PC-3 (cell line): ENCODE results near the gene PAOX.

Experiments used
- EZH2phosphoT487 ChIP-seq: fragments of 300-600 bp; sonication (generic); IDR thresholded peaks from 2 replicates; pipeline ENCODE4 v1.6.1; 2018; ENCODE audit warnings: mild to moderate bottlenecking, antibody characterized with exemption, low read length, borderline replicate concordance
- TF ChIP-seq, protein P1 (sequence below): fragments of 300-600 bp; sonication (generic); conservative IDR thresholded peaks from 2 replicates; pipeline ENCODE4 v1.5.1; 2017; ENCODE audit warnings: antibody characterized with exemption, low read depth, mild to moderate bottlenecking, low read length

- TF ChIP-seq, protein P1, sequence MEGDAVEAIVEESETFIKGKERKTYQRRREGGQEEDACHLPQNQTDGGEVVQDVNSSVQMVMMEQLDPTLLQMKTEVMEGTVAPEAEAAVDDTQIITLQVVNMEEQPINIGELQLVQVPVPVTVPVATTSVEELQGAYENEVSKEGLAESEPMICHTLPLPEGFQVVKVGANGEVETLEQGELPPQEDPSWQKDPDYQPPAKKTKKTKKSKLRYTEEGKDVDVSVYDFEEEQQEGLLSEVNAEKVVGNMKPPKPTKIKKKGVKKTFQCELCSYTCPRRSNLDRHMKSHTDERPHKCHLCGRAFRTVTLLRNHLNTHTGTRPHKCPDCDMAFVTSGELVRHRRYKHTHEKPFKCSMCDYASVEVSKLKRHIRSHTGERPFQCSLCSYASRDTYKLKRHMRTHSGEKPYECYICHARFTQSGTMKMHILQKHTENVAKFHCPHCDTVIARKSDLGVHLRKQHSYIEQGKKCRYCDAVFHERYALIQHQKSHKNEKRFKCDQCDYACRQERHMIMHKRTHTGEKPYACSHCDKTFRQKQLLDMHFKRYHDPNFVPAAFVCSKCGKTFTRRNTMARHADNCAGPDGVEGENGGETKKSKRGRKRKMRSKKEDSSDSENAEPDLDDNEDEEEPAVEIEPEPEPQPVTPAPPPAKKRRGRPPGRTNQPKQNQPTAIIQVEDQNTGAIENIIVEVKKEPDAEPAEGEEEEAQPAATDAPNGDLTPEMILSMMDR: no peak
- no peak for TF ChIP-seq EZH2phosphoT487
Observed at GRCh38 chr10:133362846-133363245, 16.2 kb upstream of the PAOX start.
